ENCODE results near the gene SHANK1.

The SHANK1 gene

DNA sequence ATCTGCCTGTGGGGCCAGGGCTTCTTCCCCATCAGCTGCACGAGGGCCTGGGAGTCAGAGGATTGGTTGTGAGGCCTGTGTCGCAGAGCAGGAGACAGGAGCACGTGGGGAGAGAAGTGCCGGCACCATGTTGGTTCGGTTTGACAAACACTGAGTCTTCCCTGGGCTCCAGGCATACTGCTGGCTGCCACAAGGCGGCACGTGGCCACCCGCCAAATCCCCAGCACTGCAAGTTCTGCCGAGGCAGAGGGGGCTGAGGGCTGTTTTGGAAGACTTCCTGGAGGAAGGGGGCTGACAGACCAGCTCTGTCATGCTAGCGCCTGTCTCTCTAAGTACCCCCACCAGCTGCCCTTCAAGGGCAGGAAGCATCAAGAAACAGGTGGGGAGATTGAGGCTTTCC lies 9.5 kb downstream of the SHANK1 start:
- DNase-seq = no peak

- no peak for DNase-seq
These were observed 11.3 kb downstream of the SHANK1 start for GRCh38 chr19:50708179-50708879.

DNA sequence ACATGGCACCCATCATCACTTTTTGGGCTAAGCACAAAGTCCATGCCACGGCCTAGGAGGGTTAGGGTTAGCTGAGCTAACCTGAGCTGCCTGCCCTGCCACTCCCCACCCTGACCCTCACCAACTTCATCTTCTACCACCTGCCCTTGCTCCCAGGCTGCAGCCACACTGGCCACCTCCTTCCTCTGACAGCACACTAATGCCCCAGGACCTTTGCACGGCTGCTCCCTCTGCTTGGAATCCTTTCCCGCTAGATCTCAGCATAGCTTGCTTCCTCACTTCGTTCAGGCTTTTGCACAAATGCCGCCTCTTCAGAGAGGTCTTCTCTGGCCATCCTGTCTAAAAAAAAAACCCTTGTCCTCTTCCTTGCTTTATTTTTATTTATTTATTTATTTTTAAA lies 13.2 kb downstream of the SHANK1 start:
- no peak for DNase-seq

DNA sequence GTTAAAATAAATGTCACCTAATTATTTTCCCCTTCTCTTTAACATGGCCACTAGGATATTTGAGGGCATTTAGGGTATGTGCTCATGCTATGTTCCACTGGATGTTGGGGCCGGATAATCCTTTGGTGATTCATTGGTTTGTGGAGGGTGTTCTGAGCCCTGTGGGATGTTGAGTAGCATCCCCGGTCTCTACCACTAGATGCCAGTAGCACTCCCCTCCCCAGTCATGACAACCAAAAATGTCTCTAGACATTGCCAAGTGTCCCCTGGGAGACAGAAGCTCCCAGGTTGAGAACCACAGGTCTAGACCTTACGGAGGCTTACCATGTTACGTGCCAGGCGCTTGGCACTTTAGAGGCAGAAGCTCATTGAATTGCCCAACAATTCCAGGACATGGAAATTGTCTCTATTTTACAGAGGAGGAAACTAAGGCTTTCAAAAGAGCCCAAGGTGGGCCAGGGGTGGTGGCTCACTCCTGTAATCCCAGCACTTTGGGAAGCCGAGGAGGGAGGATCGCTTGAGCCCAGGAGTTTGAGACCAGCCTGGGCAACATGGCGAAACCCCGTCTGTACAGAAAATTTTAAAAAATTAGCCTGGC lies 14.1 kb downstream of the SHANK1 start:
- peak; percentile 33 for DNase-seq

- DNase-seq = no peak
These were observed 15.4 kb downstream of the SHANK1 start for GRCh38 chr19:50703915-50704796.

DNA sequence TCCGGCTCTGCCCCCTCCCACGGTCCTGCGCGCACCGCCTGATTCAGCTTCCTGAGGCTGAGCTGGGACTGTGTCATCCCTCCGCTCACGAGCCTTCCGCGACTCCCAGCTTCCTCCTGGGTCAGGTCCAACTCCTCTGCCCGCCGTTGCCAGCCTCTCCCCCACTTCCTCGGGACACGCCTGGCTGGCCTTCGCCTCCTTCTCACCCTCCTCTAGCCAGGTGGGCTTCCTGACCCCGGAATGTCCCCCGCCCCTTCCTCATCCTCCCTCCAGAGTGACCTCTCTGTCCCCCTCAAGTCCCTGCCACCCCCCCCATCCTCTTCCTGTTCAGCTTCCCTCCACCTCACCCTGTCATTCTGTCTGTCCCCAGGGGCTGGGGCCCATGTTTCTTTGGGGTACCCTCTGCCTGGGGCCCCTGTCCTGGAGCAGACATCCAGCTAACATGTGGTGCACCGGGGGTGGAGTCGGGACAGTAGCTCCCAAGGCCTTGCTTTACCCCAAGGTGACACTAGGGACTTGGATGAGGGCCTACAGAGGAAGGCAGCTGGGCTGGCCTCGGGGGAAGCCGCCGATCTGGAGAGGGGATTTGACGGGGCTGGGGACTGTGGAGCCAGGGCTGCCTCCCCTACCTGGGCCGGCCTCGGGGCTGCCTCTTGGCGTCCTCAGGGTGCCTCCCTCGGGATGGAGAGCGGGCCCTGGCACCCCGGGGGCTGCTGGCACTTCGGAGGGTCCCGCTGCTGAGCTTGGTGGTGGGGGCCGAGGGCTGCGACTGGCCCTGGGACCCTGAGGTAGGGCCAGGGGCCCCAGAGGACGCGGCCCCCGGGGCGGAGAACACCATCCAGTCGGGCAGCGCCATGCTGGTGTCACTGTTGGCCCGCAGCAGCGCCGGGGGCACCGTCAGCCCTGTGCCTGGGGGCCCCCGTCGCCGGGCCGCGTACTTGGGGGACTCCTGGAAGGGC lies 16.5 kb downstream of the SHANK1 start:
- DNase-seq = no peak

GRCh38 chr19:50702158-50702870 lies 17.3 kb downstream of the SHANK1 start:
- no peak for DNase-seq

- no peak for DNase-seq
These were observed 18.1 kb downstream of the SHANK1 start for GRCh38 chr19:50701367-50701985.

DNA sequence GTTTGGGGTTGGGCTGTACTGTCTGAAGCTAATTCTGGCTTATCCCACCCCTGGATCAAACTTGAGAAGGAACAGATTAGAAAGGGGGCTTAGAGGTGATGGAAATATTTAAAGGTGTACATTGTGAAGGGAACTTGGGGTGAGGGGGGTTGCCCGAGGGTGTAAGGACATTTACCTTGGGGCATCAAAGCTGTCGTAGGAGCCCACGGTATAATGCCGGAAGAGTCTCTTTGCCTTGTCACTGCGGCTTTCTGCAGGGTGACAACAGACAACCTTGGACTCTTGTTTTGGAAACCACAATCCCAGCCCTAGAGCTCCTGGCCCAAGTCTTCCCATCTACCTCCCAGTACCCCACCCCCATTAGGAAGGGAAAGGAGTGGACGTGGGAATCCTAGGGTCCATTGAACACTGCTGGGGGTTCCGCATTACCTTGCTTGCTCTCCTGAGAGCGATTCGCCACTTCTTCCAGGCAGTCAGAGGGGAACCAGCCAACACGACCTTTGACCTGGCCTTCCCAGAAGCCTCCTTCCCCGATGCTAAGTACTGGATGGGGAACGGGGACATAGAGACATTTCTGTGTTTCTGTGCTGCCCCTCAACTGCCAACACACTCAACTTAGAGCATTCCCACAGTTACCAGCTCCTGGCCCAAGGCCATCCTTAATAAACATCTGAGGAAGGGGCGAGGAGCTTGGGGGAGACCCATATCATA lies 22.0 kb downstream of the SHANK1 start:
- DNase-seq = no peak

- no peak for DNase-seq
These were observed 23.5 kb downstream of the SHANK1 start for GRCh38 chr19:50696094-50696483.

DNA sequence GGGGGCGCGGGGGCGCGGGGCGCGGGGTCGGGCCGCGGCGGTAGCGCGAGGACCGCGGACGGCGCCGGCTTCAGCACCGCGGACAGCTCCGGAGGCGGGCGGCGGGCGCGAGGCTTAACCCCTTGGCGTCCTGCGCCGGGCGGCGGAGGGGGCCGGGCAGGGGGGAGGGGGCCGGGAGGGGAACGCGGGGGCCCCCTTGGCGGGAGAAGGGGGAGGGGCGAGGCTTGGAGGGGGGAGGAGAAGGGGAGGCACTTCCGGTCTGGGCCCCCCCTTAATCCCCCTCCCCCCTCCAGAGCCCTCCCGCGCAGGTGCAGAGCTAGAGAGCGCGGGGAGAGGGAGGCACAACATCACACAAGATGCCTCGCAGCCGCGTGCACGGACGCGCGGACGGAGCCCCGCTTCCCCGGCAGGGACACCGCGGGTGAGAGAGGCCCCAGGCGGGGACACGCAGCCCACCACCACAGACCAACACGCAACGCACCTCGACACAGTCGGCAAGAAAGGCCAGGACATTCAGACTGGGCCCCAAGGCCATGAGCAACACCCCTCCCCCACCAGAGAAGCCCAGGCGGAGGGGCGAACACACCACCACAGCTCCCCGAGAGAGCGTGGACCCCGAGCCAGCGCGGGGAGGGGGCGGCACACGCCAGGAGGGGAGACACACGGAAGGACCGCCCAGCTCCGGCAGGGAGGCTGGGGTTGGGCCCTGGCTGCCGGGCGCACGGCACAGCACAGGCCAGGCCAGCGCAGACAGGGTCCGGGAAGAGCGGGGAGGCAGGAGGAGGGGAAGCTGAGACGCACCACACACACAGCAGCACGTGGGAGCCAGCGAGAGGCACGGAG lies 24.1 kb downstream of the SHANK1 start:
- DNase-seq = peak; percentile 16

DNA sequence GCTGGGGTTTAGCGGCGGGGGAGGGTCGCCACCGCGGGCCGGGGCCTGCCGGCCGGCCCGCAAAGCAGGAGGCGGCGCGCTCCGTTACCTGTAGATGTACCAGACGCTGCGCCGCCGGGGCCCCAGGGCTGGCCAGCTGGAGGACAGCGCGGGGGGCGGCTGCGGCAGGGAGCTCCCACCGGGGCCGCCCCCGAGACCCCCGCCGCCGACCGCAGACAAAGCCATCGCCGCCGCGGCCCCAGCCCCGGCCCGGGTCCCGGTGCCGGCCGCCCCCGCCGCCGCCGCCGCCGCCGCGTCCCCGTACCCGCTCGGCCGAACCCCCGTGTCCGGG lies 24.8 kb downstream of the SHANK1 start:
- no peak for DNase-seq

DNA sequence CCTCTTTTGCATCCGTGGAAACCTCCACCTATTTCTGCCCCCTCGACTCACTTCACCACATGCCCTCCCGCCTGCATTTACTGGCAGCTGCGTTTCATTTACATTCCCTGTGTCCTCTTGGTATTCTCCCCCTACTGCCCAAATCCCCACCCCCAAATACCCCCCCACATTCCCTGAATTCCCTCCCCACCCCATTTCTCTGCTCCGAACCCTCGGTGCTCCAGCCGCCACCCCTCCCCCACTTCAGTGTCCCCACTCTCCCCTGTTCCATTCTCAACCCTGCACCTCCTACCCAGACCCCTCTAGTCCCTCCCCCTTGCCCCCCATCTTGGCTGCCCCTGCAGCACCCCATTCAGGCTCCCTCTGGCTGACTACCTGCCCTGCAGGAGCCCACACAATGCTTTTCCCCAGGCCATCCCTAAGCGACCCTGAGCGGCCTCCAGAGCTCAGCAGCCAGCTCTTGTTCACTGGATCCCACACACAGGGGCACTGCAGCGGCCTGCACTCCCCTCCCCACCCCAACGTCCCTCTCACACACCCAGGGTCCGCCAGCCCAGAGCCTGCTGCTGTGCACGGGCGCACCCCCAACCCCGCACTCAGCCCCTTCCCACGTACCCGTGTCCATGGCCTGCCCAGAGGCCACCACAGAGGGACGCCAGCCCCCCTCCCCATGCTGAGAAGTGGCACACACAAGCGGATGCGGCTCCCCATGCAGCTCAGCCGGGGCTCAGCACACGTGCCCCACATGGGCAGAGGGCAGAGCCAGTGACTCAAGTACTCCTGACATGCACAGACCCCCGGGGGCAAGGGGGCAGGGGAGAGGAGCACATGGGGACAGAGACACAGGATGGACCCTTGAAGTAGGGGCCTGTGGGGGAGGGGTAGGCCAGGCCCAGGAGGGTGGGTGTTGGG lies 26.3 kb downstream of the SHANK1 start:
- DNase-seq = no peak

DNA sequence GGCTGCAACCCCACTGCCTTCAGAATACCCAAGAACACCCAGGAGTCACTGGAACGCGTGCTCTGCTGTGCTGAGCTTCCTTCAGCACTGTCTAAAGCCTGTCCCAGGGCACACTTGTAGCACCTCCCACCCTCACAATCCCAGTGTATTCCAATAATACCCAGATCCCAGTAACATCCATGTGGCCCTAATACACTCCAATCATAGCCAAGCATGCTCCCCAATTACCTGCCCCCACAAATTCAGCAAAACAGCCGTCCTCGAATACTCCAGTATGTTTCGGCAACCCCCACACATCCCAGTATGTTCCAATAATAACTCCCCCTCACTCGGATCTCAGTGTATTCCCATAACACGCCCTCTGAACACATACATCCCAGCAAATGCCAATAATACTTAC lies 29.2 kb downstream of the SHANK1 start:
- no peak for DNase-seq

- no peak for DNase-seq
These were observed 30.8 kb downstream of the SHANK1 start for GRCh38 chr19:50688766-50689165.

DNA sequence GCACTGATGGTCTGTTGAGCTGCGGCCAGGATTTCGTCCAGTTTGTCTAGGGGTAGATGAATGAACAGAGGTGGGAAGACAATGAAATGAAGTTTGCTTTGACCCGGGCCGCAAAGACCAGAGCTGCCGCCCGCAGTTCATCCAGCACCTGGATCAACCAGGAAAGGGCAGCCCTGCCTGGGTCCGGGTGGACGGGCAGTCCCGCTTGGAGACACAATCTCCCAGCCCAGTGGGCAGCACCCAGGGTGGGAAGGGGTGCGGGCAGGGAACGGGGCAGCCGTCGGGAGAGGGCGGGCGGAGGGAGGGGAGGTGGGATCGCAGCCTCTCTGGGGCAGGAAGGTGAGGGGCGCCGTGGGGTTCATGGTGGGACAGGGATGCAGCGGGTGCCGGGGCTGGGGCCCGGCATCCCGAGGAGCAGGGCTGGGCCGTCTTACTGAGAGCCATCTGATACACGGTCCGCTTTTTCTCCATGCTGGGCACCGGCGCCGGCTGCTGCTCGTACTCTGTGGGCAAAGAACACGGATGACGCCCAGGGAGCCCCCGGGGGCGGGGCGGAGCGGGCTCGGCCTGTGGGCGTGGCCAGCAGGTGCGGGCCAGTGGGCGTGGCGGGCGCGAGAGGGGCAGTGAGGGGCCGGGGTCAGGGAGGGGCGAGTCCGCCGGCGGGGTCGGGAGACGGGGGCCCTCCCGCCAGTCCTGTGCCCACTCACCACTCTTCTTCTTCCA lies 33.1 kb downstream of the SHANK1 start:
- DNase-seq = no peak

GRCh38 chr19:50679177-50680125 lies 40.2 kb downstream of the SHANK1 start:
- peak; percentile 67 for DNase-seq

Data from CD4-positive, alpha-beta T cell treated with Interleukin-6 for 4 hours (primary cell).